Type B pancreatic cell (in vitro differentiated cells): Measurements from ENCODE around the gene SPATA13. TPM values are rescaled to one million over a fixed set of nuclear protein-coding genes. Genes with fewer than 3 reads are reported as not detected.

Experiments
- DNase-seq: peaks from one replicate; pipeline ENCODE4 v3.0.0; 2021; ENCODE audit warnings: mixed read lengths; ENCODE audit not compliant: unreplicated experiment; ENCODE audit errors: extremely low spot score
- H3K27ac Mint-ChIP-seq: 2 replicates; pipeline ENCODE4 v1.8.0; 2021; ENCODE audit warnings: mild to moderate bottlenecking, mixed read lengths
- H3K27me3 Mint-ChIP-seq: 2 replicates; pipeline ENCODE4 v1.8.0; 2021; ENCODE audit warnings: mixed read lengths
- H3K36me3 Mint-ChIP-seq: 2 replicates; pipeline ENCODE4 v1.8.0; 2021; ENCODE audit warnings: mixed read lengths
- H3K4me1 Mint-ChIP-seq: one replicate; pipeline ENCODE4 v1.8.0; 2021; ENCODE audit warnings: mixed read lengths; ENCODE audit not compliant: unreplicated experiment
- H3K4me3 Mint-ChIP-seq: 2 replicates; pipeline ENCODE4 v1.8.0; 2021; ENCODE audit warnings: mild to moderate bottlenecking, mixed read lengths
- H3K9me3 Mint-ChIP-seq: 2 replicates; pipeline ENCODE4 v1.8.0; 2021; ENCODE audit warnings: mixed read lengths
- CTCF ChIP-seq: fragments of 200-600 bp; sonication (generic); conservative IDR thresholded peaks from 2 replicates; pipeline ENCODE4 v1.5.0; 2021; ENCODE audit warnings: antibody characterized with exemption, mild to moderate bottlenecking
- total RNA-seq: library from RNA; stranded (reverse); gene quantifications from 2 replicates; pipeline ENCODE4 v1.2.1, GENCODE V29; 2021; ENCODE audit warnings: low replicate concordance

Gene SPATA13
- total RNA-seq, 1 donor from 2014 or later: 22.0 TPM

GRCh38 chr13:24218338-24218737, 57.8 kb downstream of the SPATA13 start:
- H3K4me1 Mint-ChIP-seq: peaks cover 30% of the 10 kb centered on the region
- no peak for TF ChIP-seq CTCF
- no peaks in the 10 kb centered on the region for H3K27me3 Mint-ChIP-seq
- H3K36me3 Mint-ChIP-seq: no peaks in the 10 kb centered on the region
- no peak for DNase-seq
- H3K4me3 Mint-ChIP-seq: no peak overlapping the region
- H3K27ac Mint-ChIP-seq: no peak overlapping the region
- peaks cover 4% of the 10 kb centered on the region for H3K9me3 Mint-ChIP-seq

DNA sequence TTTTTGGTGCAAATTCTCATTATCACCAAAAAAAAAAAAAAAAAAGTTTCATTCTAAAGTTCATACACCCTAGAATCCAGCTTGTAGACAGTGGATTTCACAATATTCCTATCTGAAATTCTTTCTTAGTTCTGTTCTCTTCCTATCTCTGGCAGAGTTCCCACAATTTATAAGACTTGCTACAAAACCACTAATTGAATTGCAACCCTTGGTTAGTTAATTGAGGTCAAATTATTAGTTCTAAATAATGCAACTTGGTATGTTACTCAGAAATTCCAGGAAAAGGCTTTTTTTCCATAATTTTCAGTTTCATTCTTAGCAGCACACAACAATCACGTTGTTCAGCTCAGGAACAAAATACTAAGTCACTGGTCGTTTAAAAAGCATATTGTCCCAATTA, 58.5 kb downstream of the SPATA13 start:
- Mint-ChIP-seq H3K36me3 (no peaks in the 10 kb centered on the region), H3K4me1 (peaks cover 30% of the 10 kb centered on the region), H3K27me3 (no peaks in the 10 kb centered on the region), H3K4me3 (no peak overlapping the region), H3K9me3 (peaks cover 4% of the 10 kb centered on the region), H3K27ac (no peak overlapping the region)
- TF ChIP-seq CTCF: no peak
- no peak for DNase-seq

- DNase-seq: no peak
- Mint-ChIP-seq H3K27ac (peak overlapping the region; percentile 29), H3K4me1 (peaks cover 25% of the 10 kb centered on the region), H3K27me3 (no peaks in the 10 kb centered on the region), H3K9me3 (peaks cover 4% of the 10 kb centered on the region), H3K36me3 (no peaks in the 10 kb centered on the region), H3K4me3 (no peak overlapping the region)
- peak; percentile 93 for TF ChIP-seq CTCF
These were observed 59.7 kb downstream of the SPATA13 start for GRCh38 chr13:24220086-24220703.

DNA sequence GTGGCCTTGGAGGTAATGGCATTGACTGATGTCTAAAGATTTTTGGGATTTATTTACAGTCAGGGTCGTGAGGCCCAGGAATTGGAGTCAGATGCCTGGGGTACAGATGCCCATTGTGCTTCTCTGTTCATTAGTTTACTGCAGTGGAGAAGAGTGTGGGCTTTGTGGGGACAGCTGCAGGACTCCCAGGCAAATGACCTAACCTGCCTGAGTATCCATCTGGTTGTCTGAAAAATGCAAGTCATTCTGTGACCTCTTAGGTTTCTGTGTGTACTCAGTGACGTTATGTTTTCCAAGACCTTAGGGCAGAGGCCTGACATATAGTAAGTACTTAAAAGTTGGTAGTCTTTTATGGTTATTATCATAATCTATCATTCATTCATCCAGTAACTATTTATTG, 60.5 kb downstream of the SPATA13 start:
- peaks cover 4% of the 10 kb centered on the region for H3K9me3 Mint-ChIP-seq
- no peak for TF ChIP-seq CTCF
- DNase-seq: no peak
- H3K4me1 Mint-ChIP-seq: peaks cover 25% of the 10 kb centered on the region
- H3K36me3 Mint-ChIP-seq: no peaks in the 10 kb centered on the region
- H3K27ac Mint-ChIP-seq: peak overlapping the region; percentile 80
- H3K27me3 Mint-ChIP-seq: no peaks in the 10 kb centered on the region
- H3K4me3 Mint-ChIP-seq: no peak overlapping the region

DNA sequence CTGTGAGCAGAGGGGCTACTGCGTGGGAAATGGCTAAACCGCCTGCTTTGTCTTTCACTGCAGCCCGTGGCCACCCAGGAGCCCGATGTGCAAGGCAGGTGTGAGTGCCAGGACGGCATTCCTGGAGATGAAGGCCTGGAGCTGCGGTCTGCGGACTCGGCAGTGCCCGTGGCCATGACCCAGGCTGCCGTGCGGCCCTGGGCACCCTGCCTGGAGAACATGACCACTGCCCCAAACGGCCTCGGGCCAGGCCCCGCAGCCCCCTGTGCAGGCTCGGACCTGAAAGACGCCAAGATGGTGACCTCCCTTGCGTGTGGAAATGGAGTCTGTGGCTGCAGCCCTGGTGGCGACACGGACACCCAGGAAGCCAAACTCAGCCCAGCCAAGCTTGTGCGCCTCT, 62.2 kb downstream of the SPATA13 start:
- Mint-ChIP-seq H3K4me3 (no peak overlapping the region), H3K9me3 (no peaks in the 10 kb centered on the region), H3K27ac (no peak overlapping the region), H3K27me3 (no peaks in the 10 kb centered on the region), H3K4me1 (peaks cover 19% of the 10 kb centered on the region), H3K36me3 (no peaks in the 10 kb centered on the region)
- TF ChIP-seq CTCF: no peak
- no peak for DNase-seq
